Stimulated activated CD8-positive, alpha-beta memory T cell treated with anti-CD3 and anti-CD28 coated beads, Interleukin-4, amount 100 ng/mL, for 48 hours (primary cell): ENCODE results near the gene ARHGAP42.

Source experiments
- DNase-seq: peaks from one replicate; pipeline ENCODE4 v3.0.0-alpha.2; 2020

The ARHGAP42 gene

GRCh38 chr11:100849009-100849900, 162.2 kb downstream of the ARHGAP42 start:
- DNase-seq: no peak

- no peak for DNase-seq
Measured at GRCh38 chr11:100849901-100850235, 162.8 kb downstream of the ARHGAP42 start.

- DNase-seq: no peak
Measured at GRCh38 chr11:100851147-100851546, 164.1 kb downstream of the ARHGAP42 start.

- DNase-seq: no peak
Measured at GRCh38 chr11:100851584-100852152, 164.6 kb downstream of the ARHGAP42 start.

GRCh38 chr11:100855466-100856067, 168.5 kb downstream of the ARHGAP42 start:
- no peak for DNase-seq

- DNase-seq: no peak
Measured at GRCh38 chr11:100857236-100858005, 170.3 kb downstream of the ARHGAP42 start.

GRCh38 chr11:100860318-100861155, 173.4 kb downstream of the ARHGAP42 start:
- no peak for DNase-seq

- no peak for DNase-seq
Measured at GRCh38 chr11:100861212-100861611, 174.1 kb downstream of the ARHGAP42 start.

DNA sequence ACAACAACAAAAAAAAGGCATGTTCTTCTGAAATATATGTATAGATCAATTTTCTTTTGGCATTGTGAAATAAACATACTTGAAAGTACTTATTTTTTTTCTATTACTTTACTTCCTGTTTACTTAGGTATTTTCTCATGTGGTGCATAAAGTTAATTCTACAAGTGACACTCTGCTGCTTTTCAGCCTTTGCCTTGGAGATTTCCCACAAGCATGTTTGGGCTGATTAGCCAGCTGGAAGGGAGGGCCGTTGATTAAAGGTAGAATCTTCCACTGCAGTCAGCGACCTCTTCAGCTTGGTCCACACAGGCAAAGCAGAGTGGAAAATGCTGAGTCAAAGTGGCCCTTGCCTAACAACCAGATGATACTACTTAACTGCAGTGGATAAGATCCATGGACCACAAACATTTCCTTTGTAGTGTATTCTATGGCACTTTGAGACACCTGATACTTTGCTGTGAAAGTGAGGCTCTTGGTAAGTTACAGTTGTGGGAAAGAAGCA, 176.0 kb downstream of the ARHGAP42 start:
- no peak for DNase-seq

DNA sequence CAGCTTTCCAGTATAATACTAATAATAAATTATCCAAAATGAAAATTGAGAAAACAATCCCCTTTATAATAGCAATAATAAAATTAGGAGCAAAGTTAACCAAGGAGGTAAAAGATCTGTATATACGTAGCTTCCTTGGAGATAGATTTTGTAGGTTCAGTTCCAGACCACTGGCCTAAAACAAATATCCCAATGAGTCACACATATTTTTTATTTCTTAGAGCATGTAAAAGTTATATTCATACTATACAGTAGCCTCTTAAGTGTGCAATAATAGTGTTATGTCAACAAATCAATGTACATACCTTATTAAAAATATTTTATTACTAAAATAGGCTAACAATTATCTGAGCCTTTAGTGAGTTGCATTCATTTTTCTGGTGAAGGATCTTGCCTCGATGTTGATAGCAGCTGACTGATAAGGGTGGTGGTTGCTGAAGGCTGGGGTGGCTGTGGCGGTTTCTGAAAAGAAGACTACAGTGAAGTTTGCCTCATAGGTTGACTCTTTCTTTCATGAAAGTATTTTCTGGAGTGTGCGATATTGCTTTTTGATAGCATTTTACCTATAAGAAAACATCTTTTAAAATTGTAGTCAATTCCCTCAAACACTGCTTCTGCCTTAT, 178.5 kb downstream of the ARHGAP42 start:
- DNase-seq: no peak

DNA sequence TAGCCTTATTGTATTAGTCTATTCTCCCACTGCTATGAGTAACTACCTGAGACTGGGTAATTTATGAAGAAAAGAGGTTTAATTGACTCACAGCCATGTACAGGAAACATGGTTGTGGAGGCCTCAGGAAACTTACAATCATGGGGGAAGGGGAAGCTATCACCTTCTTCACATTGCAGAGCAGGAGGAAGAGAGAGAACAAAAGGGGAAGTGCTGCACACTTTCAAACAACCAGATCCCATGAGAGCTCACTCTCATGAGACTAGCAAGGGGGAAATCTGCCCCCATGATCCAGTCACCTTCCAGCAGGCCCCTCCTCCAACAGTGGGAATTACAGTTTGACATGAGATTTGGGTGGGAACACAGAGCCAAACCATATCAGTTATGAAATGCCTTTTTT, 179.4 kb downstream of the ARHGAP42 start:
- DNase-seq: no peak

DNA sequence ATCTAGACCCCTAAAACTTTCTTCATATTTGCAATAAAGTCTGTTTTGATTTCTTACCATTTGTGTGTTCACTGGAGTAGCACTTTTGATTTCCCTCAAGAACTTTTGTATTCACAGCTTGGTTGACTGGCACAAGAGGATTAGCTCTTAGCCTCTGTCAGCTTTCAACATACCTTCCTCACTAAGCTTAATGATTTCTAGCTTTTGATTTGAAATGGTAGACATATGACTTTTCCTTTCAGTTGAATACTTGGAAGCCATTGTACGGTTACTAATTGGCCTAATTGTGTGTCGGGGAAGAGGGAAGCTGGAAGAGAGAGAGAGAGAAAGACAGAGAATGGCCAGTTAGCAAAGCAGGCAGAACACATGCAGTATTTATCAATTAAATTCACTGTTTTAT, 180.5 kb downstream of the ARHGAP42 start:
- no peak for DNase-seq

- DNase-seq: no peak
Measured at GRCh38 chr11:100869328-100869727, 182.2 kb downstream of the ARHGAP42 start.

GRCh38 chr11:100870138-100870537, 183.1 kb downstream of the ARHGAP42 start:
- no peak for DNase-seq

DNA sequence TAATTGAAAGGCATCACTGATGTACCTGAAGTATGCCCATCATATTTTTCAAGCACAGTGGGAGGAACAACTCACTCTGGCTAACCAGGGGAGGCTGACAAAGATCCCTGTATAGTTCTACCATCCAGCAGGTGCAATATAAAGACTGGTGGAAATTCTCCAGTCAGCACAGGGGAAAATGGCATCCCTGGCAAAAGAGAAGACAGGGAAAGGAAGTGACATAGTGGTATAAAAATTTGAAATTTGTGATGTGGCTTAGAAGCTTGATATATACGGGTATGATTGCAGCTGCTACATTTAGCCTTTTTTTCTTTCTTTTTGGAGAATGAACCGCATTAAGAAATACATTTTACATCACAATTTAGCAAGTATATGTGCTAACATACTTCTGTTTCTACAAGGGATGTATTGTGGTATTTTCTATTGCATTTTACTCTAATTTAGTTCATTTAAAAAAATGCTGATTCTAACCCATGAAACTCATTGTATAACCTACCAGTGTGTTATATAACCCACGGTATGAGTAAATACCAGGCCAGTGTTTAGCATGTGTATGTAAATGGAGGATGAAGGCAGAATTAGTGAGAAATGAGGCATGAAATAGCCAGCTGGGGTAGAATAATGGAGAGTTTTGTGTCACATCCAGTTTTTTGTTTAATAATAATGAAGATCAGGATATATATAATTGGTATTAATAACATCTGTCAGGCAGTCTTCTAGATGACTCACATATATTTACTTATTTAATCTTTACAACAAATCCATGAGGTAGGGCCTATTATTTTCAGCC, 186.1 kb downstream of the ARHGAP42 start:
- DNase-seq: no peak

DNA sequence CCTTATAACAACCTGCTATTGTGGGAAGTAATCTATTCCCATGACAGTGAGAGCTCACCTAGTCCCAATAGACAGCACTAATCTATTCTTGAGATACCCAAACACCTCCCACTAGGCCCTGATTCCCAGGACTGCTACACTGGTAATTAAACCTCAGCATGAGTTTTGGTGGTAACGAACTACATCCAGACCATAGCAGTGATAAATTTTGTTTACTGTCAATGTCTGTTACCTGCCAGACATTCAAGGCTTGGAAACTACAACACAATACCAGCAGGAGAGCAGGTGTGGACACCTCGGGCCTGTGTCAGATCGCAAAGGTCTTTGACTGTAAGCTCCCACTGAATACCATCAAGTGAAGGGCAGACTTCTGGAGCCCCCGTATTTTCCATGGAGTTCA, 187.1 kb downstream of the ARHGAP42 start:
- DNase-seq: no peak

DNA sequence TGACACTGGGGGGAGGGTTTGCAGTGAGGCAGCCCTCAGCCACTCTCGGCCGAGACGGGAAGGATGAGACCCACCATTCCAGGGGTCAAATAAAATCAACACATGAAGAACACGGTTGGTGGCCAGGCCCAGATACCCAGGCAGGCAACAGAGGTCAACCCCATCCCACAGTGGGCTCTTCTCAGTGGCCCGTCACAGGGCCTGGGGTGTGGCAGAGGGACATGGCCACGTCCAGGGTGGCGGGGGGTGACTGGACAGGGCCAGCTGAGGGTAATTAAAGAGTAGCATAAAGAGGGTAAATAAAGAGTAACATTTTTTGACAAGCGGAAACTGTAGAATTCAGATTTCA, 188.4 kb downstream of the ARHGAP42 start:
- DNase-seq: no peak

- DNase-seq: no peak
Measured at GRCh38 chr11:100876815-100877520, 189.9 kb downstream of the ARHGAP42 start.

DNA sequence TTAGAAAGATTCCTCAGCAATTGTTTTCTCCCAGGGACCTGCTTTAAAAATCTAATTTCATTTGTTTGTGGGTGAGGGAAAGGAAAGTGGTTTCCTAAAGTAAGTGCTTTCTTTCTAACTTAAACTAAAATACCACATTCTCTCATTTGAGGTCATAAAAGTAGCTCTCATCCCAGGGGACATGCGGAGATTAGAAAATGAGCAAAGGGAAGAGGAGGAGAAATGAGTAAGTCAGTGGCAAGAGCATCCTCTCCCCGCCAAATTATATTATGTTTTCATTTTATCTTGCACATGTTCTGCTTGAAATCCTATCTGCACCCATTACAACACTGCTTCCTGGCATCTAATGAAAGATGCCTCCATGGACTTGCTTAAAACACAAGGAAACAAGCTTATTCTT, 191.4 kb downstream of the ARHGAP42 start:
- DNase-seq: no peak

DNA sequence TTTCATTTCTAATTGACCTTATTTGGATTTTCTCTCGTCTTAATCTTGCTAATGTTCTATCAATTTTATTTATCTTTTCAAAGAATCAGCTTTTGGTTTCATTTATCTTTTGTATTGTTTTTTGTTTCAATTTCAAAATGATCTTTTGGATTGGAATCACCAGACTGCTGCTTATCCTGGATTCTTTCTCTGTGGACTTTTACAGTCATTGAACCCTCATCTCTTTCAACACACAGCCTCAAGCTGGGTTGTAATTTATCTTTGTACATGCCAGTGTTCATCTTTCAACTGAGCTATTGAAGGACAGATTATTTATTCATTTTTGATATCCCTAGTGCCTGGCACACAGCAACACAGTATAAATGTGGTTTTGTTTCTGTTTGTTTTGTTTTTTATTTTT, 195.9 kb downstream of the ARHGAP42 start:
- no peak for DNase-seq
